ENCODE measurements around the gene SNAP47. TPM values are rescaled to one million over a fixed set of nuclear protein-coding genes. Genes with fewer than 3 reads are reported as not detected.
A peak's percentile ranks its signal among the peaks of the same experiment; 100 is the strongest.

The SNAP47 gene
- total and polyA plus RNA-seq, 3 experiments from 2014 or later = 27.0 to 47.4 (median 28.4) TPM

GRCh38 chr1:227747948-227748495 is 12.8 kb downstream of the SNAP47 start:
- no peak for DNase-seq
- peaks cover 25% of the 10 kb centered on the region for H3K4me1 ChIP-seq (ENCODE audit: insufficient read depth, low read length)
- ChIA-PET POLR2A (no interaction called here), CTCF (interaction anchor here (2.0 kb wide), 1 partner anchor 15 kb away, joined by 5 read pairs; no protein-coding TSS in a partner anchor)
- Mint-ChIP-seq H3K4me3 (peak overlapping the region in 1 of 7 donors; percentile 24), H3K36me3 (peaks cover 0 to 61% (median 5%) of the 10 kb centered on the region in 3 donors), H3K9me3 (no peaks in the 10 kb centered on the region), H3K27ac (peak overlapping the region in 3 of 8 donors; percentile 30 to 63 (median 58)), H3K4me1 (peaks cover 24 to 57% (median 55%) of the 10 kb centered on the region in 3 donors), H3K27me3 (no peaks in the 10 kb centered on the region)
- H3K4me3 ChIP-seq (ENCODE audit: low read length) = no peak overlapping the region
- H3K27ac ChIP-seq (ENCODE audit: low read depth, low read length) = peak overlapping the region; percentile 74
- H3K36me3 ChIP-seq (ENCODE audit: insufficient read depth, low read length) = peaks cover 13% of the 10 kb centered on the region
- H3K9me3 ChIP-seq (ENCODE audit: low read length) = no peaks in the 10 kb centered on the region
- H3K27me3 ChIP-seq (ENCODE audit: insufficient read depth, low read length, poor library complexity, severe bottlenecking) = no peaks in the 10 kb centered on the region

GRCh38 chr1:227748496-227749182 is 13.4 kb downstream of the SNAP47 start:
- Histone ChIP-seq H3K4me1 (ENCODE audit: insufficient read depth, low read length) (peaks cover 25% of the 10 kb centered on the region), H3K4me3 (ENCODE audit: low read length) (no peak overlapping the region), H3K9me3 (ENCODE audit: low read length) (no peaks in the 10 kb centered on the region), H3K36me3 (ENCODE audit: insufficient read depth, low read length) (peaks cover 13% of the 10 kb centered on the region), H3K27ac (ENCODE audit: low read depth, low read length) (peak overlapping the region; percentile 74), H3K27me3 (ENCODE audit: insufficient read depth, low read length, poor library complexity, severe bottlenecking) (no peaks in the 10 kb centered on the region)
- Mint-ChIP-seq H3K36me3 (peaks cover 0 to 66% (median 5%) of the 10 kb centered on the region in 3 donors), H3K27me3 (no peaks in the 10 kb centered on the region), H3K27ac (peak overlapping the region in 7 of 8 donors; percentile 4 to 90 (median 58)), H3K4me1 (peaks cover 24 to 57% (median 55%) of the 10 kb centered on the region in 3 donors), H3K4me3 (peak overlapping the region in 1 of 7 donors; percentile 24), H3K9me3 (no peaks in the 10 kb centered on the region)
- ChIA-PET POLR2A (no interaction called here), CTCF (interaction anchor here (2.0 kb wide), 1 partner anchor 14 kb away, joined by 5 read pairs; no protein-coding TSS in a partner anchor)
- no peak for DNase-seq

- Histone ChIP-seq H3K36me3 (ENCODE audit: insufficient read depth, low read length) (peaks cover 13% of the 10 kb centered on the region), H3K4me3 (ENCODE audit: low read length) (no peak overlapping the region), H3K27ac (ENCODE audit: low read depth, low read length) (peak overlapping the region; percentile 74), H3K9me3 (ENCODE audit: low read length) (no peaks in the 10 kb centered on the region), H3K27me3 (ENCODE audit: insufficient read depth, low read length, poor library complexity, severe bottlenecking) (no peaks in the 10 kb centered on the region), H3K4me1 (ENCODE audit: insufficient read depth, low read length) (peaks cover 25% of the 10 kb centered on the region)
- CTCF ChIA-PET = no interaction called here
- no peak overlapping the region for H3K4me3 Mint-ChIP-seq
- H3K27me3 Mint-ChIP-seq = no peaks in the 10 kb centered on the region
- no peak for DNase-seq
- H3K9me3 Mint-ChIP-seq = no peaks in the 10 kb centered on the region
- peaks cover 0 to 65% (median 5%) of the 10 kb centered on the region in 3 donors for H3K36me3 Mint-ChIP-seq
- H3K27ac Mint-ChIP-seq = peak overlapping the region in 4 of 8 donors; percentile 58 to 75 (median 66)
- H3K4me1 Mint-ChIP-seq = peaks cover 21 to 51% (median 51%) of the 10 kb centered on the region in 3 donors
- POLR2A ChIA-PET = no interaction called here
Observed at GRCh38 chr1:227749225-227749624, 14.0 kb downstream of the SNAP47 start.

GRCh38 chr1:227749916-227750710 is 14.9 kb downstream of the SNAP47 start:
- ChIA-PET CTCF (no interaction called here), POLR2A (no interaction called here)
- peaks cover 22 to 48% (median 45%) of the 10 kb centered on the region in 3 donors for H3K4me1 Mint-ChIP-seq
- peaks cover 21% of the 10 kb centered on the region for H3K4me1 ChIP-seq (ENCODE audit: insufficient read depth, low read length)
- peaks cover 0 to 70% (median 9%) of the 10 kb centered on the region in 3 donors for H3K36me3 Mint-ChIP-seq
- H3K9me3 ChIP-seq (ENCODE audit: low read length) = no peaks in the 10 kb centered on the region
- H3K9me3 Mint-ChIP-seq = no peaks in the 10 kb centered on the region
- H3K27me3 ChIP-seq (ENCODE audit: insufficient read depth, low read length, poor library complexity, severe bottlenecking) = no peaks in the 10 kb centered on the region
- H3K27me3 Mint-ChIP-seq = no peaks in the 10 kb centered on the region
- H3K36me3 ChIP-seq (ENCODE audit: insufficient read depth, low read length) = peaks cover 13% of the 10 kb centered on the region
- no peak overlapping the region for H3K4me3 Mint-ChIP-seq
- peak overlapping the region; percentile 74 for H3K27ac ChIP-seq (ENCODE audit: low read depth, low read length)
- H3K27ac Mint-ChIP-seq = peak overlapping the region in 1 of 8 donors; percentile 70
- DNase-seq = no peak
- no peak overlapping the region for H3K4me3 ChIP-seq (ENCODE audit: low read length)

GRCh38 chr1:227753999-227754711 is 18.9 kb downstream of the SNAP47 start:
- peaks cover 9% of the 10 kb centered on the region for H3K36me3 ChIP-seq (ENCODE audit: insufficient read depth, low read length)
- H3K4me1 ChIP-seq (ENCODE audit: insufficient read depth, low read length) = peaks cover 5% of the 10 kb centered on the region
- peak in 1 of 5 donors; percentile 20 for DNase-seq
- POLR2A ChIA-PET = no interaction called here
- H3K9me3 ChIP-seq (ENCODE audit: low read length) = no peaks in the 10 kb centered on the region
- no peak overlapping the region for H3K4me3 Mint-ChIP-seq
- H3K4me1 Mint-ChIP-seq = peaks cover 10 to 39% (median 35%) of the 10 kb centered on the region in 3 donors
- no peaks in the 10 kb centered on the region for H3K9me3 Mint-ChIP-seq
- H3K27me3 ChIP-seq (ENCODE audit: insufficient read depth, low read length, poor library complexity, severe bottlenecking) = no peaks in the 10 kb centered on the region
- CTCF ChIA-PET = no interaction called here
- H3K36me3 Mint-ChIP-seq = peaks cover 0 to 72% (median 17%) of the 10 kb centered on the region in 3 donors
- H3K27me3 Mint-ChIP-seq = no peaks in the 10 kb centered on the region
- H3K27ac ChIP-seq (ENCODE audit: low read depth, low read length) = no peak overlapping the region
- no peak overlapping the region for H3K4me3 ChIP-seq (ENCODE audit: low read length)
- H3K27ac Mint-ChIP-seq = peak overlapping the region in 1 of 8 donors; percentile 41

GRCh38 chr1:227754958-227755357 is 19.7 kb downstream of the SNAP47 start:
- CTCF ChIA-PET = no interaction called here
- H3K36me3 ChIP-seq (ENCODE audit: insufficient read depth, low read length) = peaks cover 13% of the 10 kb centered on the region
- Mint-ChIP-seq H3K27ac (peak overlapping the region in 2 of 8 donors; percentile 42 to 46), H3K4me1 (peaks cover 8 to 34% (median 30%) of the 10 kb centered on the region in 3 donors), H3K9me3 (no peaks in the 10 kb centered on the region), H3K36me3 (peaks cover 0 to 76% (median 14%) of the 10 kb centered on the region in 3 donors), H3K27me3 (no peaks in the 10 kb centered on the region), H3K4me3 (no peak overlapping the region)
- DNase-seq = peak in 1 of 5 donors; percentile 7
- no peak overlapping the region for H3K27ac ChIP-seq (ENCODE audit: low read depth, low read length)
- POLR2A ChIA-PET = no interaction called here
- H3K27me3 ChIP-seq (ENCODE audit: insufficient read depth, low read length, poor library complexity, severe bottlenecking) = no peaks in the 10 kb centered on the region
- H3K9me3 ChIP-seq (ENCODE audit: low read length) = no peaks in the 10 kb centered on the region
- H3K4me3 ChIP-seq (ENCODE audit: low read length) = no peak overlapping the region
- no peaks in the 10 kb centered on the region for H3K4me1 ChIP-seq (ENCODE audit: insufficient read depth, low read length)

- no peaks in the 10 kb centered on the region for H3K27me3 ChIP-seq (ENCODE audit: insufficient read depth, low read length, poor library complexity, severe bottlenecking)
- H3K4me3 ChIP-seq (ENCODE audit: low read length) = no peak overlapping the region
- POLR2A ChIA-PET = no interaction called here
- H3K27ac ChIP-seq (ENCODE audit: low read depth, low read length) = no peak overlapping the region
- Mint-ChIP-seq H3K36me3 (peaks cover 0 to 75% (median 16%) of the 10 kb centered on the region in 3 donors), H3K27me3 (no peaks in the 10 kb centered on the region), H3K4me3 (no peak overlapping the region), H3K4me1 (peaks cover 14 to 45% (median 39%) of the 10 kb centered on the region in 3 donors), H3K27ac (no peak overlapping the region), H3K9me3 (no peaks in the 10 kb centered on the region)
- H3K4me1 ChIP-seq (ENCODE audit: insufficient read depth, low read length) = peaks cover 7% of the 10 kb centered on the region
- peaks cover 13% of the 10 kb centered on the region for H3K36me3 ChIP-seq (ENCODE audit: insufficient read depth, low read length)
- H3K9me3 ChIP-seq (ENCODE audit: low read length) = no peaks in the 10 kb centered on the region
- CTCF ChIA-PET = no interaction called here
- peak in 1 of 5 donors; percentile 23 for DNase-seq
Observed at GRCh38 chr1:227756172-227756959, 21.1 kb downstream of the SNAP47 start.

Measured in CD8-positive, alpha-beta memory T cell (primary cell).